H1 (cell line): Measurements from ENCODE around the gene CGREF1. TPM values are rescaled to one million over a fixed set of nuclear protein-coding genes. Genes with fewer than 3 reads are reported as not detected.

Experiments used
- CTCF ChIA-PET: fragments of 300-600 bp; sonication (Branson Sonifier 250); formaldehyde crosslinking; loops from one replicate; lab custom pipeline; 2021; ENCODE audit not compliant: partially characterized antibody; lab: Charles Lee
- POLR2A ChIA-PET: fragments of 300-600 bp; sonication (Branson Sonifier 250); formaldehyde crosslinking; loops from one replicate; lab custom pipeline; 2021; ENCODE audit warnings: inconsistent platforms; ENCODE audit not compliant: partially characterized antibody; lab: Charles Lee
- DNase-seq, 2 experiments: peaks; one replicate each; pipeline versions ENCODE4 v3.0.0 to v3.0.0-alpha.2; 2010 to 2022; ENCODE audit warnings: low spot score in 2 of 2, low read depth in 1 of 2, mixed read lengths in 1 of 2
- FAIRE-seq: peaks from 2 replicates; lab custom pipeline; 2011; peaks lifted over from hg19 to GRCh38; lab: Jason Lieb, UNC
- H2AFZ ChIP-seq: 2 replicates; pipeline ENCODE4 v1.8.1; 2012; ENCODE audit warnings: low read length, inconsistent platforms
- H2AK5ac ChIP-seq: 2 replicates; pipeline ENCODE4 v1.6.1; 2013; ENCODE audit warnings: low read depth, low read length
- H2BK120ac ChIP-seq: replicated peaks from 2 replicates; pipeline ENCODE3; 2013; ENCODE audit warnings: low read depth, low read length, inconsistent platforms
- H2BK12ac ChIP-seq: 2 replicates; pipeline ENCODE4 v1.6.1; 2013; ENCODE audit warnings: low read depth, low read length
- H2BK15ac ChIP-seq: 2 replicates; pipeline ENCODE4 v1.6.1; 2013; ENCODE audit warnings: low read length
- H2BK20ac ChIP-seq: 2 replicates; pipeline ENCODE4 v1.6.1; 2013; ENCODE audit warnings: low read length
- H2BK5ac ChIP-seq: 2 replicates; pipeline ENCODE4 v1.6.1; 2013; ENCODE audit warnings: low read depth, low read length
- H3K14ac ChIP-seq: 2 replicates; pipeline ENCODE4 v1.6.1; 2013; ENCODE audit warnings: inconsistent platforms; ENCODE audit not compliant: insufficient read length
- H3K18ac ChIP-seq: 2 replicates; pipeline ENCODE4 v1.6.1; 2013; ENCODE audit warnings: low read length; ENCODE audit errors: extremely low read depth
- H3K23ac ChIP-seq: 2 replicates; pipeline ENCODE4 v1.6.1; 2013; ENCODE audit warnings: inconsistent platforms; ENCODE audit not compliant: insufficient read length
- H3K23me2 ChIP-seq: 2 replicates; pipeline ENCODE4 v1.6.1; 2013; ENCODE audit warnings: low read depth, low read length
- H3K27ac ChIP-seq: 2 replicates; pipeline ENCODE4 v1.6.1; 2011; ENCODE audit warnings: low read depth, low read length, inconsistent platforms
- H3K27me3 ChIP-seq, 4 experiments: replicated peaks in 1 of 4; 1 replicate in 1 of 4; 2 replicates in 3 of 4; pipeline versions ENCODE4 v1.6.1 to v1.8.1; 2011 to 2013; ENCODE audit warnings: low read length in 3 of 4, mild to moderate bottlenecking in 3 of 4, inconsistent platforms in 2 of 4, mixed read lengths in 2 of 4, moderate library complexity in 1 of 4; ENCODE audit not compliant: control insufficient read depth in 3 of 4, insufficient read depth in 3 of 4; ENCODE audit errors: extremely low read depth in 1 of 4
- H3K36me3 ChIP-seq, 4 experiments: 2 replicates each; pipeline versions ENCODE4 v1.6.1 to v1.8.1; 2011 to 2013; ENCODE audit warnings: mild to moderate bottlenecking in 4 of 4, low read length in 3 of 4, moderate library complexity in 2 of 4, control low read depth in 1 of 4, inconsistent platforms in 1 of 4; ENCODE audit not compliant: insufficient read depth in 4 of 4, control insufficient read depth in 2 of 4
- H3K4ac ChIP-seq: replicated peaks from 2 replicates; pipeline ENCODE3; 2013; ENCODE audit warnings: low read length, low read depth, mixed read lengths, inconsistent platforms; ENCODE audit not compliant: insufficient read length
- H3K4me1 ChIP-seq, 4 experiments: replicated peaks in 1 of 4; 1 replicate in 1 of 4; 2 replicates in 3 of 4; pipeline versions ENCODE4 v1.6.1 to v1.8.1; 2011 to 2013; ENCODE audit warnings: low read length in 3 of 4, inconsistent platforms in 2 of 4, mixed read lengths in 1 of 4; ENCODE audit not compliant: insufficient read depth in 4 of 4, control insufficient read depth in 3 of 4
- H3K4me2 ChIP-seq, 2 experiments: 2 replicates each; pipeline versions ENCODE4 v1.6.1 to v1.8.1; 2011 to 2013; ENCODE audit warnings: low read depth in 2 of 2, low read length in 2 of 2, control low read depth in 1 of 2, inconsistent platforms in 1 of 2, mild to moderate bottlenecking in 1 of 2; ENCODE audit not compliant: insufficient read depth in 1 of 2
- H3K4me3 ChIP-seq, 4 experiments: fragments of 200-600, 300-600 bp in 1 of 4; sonication (generic), shearing (Covaris generic), sonication (Bioruptor Twin) in 1 of 4; 2 replicates each; pipeline versions ENCODE4 v1.5.1 to v1.8.1; 2011 to 2016; ENCODE audit warnings: low read length in 4 of 4, low read depth in 3 of 4, control low read depth in 2 of 4, inconsistent platforms in 2 of 4, mild to moderate bottlenecking in 2 of 4, mixed read lengths in 1 of 4, moderate library complexity in 1 of 4; ENCODE audit not compliant: insufficient read depth in 2 of 4; ENCODE audit errors: extremely low read depth in 1 of 4
- H3K56ac ChIP-seq: replicated peaks from 2 replicates; pipeline ENCODE3; 2013; ENCODE audit warnings: low read depth, mild to moderate bottlenecking, mixed read lengths, low read length, inconsistent platforms; ENCODE audit not compliant: insufficient read length
- H3K79me1 ChIP-seq: 2 replicates; pipeline ENCODE4 v1.6.1; 2013; ENCODE audit warnings: low read depth, low read length, control low read depth
- H3K79me2 ChIP-seq, 2 experiments: 2 replicates each; pipeline versions ENCODE4 v1.6.1 to v1.8.1; 2012 to 2013; ENCODE audit warnings: low read length in 2 of 2, mild to moderate bottlenecking in 2 of 2, inconsistent platforms in 1 of 2; ENCODE audit not compliant: insufficient read depth in 2 of 2, control insufficient read depth in 1 of 2
- H3K9ac ChIP-seq, 4 experiments: replicated peaks in 1 of 4; 1 replicate in 1 of 4; 2 replicates in 3 of 4; pipeline versions ENCODE4 v1.6.1 to v1.8.1; 2011 to 2013; ENCODE audit warnings: low read depth in 3 of 4, low read length in 3 of 4, control low read depth in 2 of 4, mild to moderate bottlenecking in 2 of 4, moderate library complexity in 2 of 4, inconsistent platforms in 1 of 4; ENCODE audit errors: extremely low read depth in 1 of 4
- H3K9me3 ChIP-seq, 2 experiments: 2 replicates each; pipeline versions ENCODE4 v1.6.1 to v1.8.1; 2012 to 2013; ENCODE audit warnings: mild to moderate bottlenecking in 2 of 2, moderate library complexity in 2 of 2, control low read depth in 1 of 2, inconsistent platforms in 1 of 2, low read depth in 1 of 2, low read length in 1 of 2, mixed read lengths in 1 of 2; ENCODE audit not compliant: insufficient read depth in 2 of 2
- H4K20me1 ChIP-seq, 2 experiments: replicated peaks in 1 of 2; 2 replicates each; pipeline versions ENCODE3 to v1.8.1; 2011 to 2013; ENCODE audit warnings: inconsistent platforms in 2 of 2, low read length in 2 of 2, mild to moderate bottlenecking in 1 of 2; ENCODE audit not compliant: insufficient read depth in 2 of 2, control insufficient read depth in 1 of 2
- H4K5ac ChIP-seq: 2 replicates; pipeline ENCODE4 v1.6.1; 2013; ENCODE audit warnings: low read length, low read depth, mixed read lengths, inconsistent platforms; ENCODE audit not compliant: insufficient read length
- H4K8ac ChIP-seq: 2 replicates; pipeline ENCODE4 v1.8.0; 2013; ENCODE audit warnings: mild to moderate bottlenecking, moderate library complexity, low read length, inconsistent platforms; ENCODE audit not compliant: insufficient read depth; ENCODE audit errors: extremely low read depth
- H4K91ac ChIP-seq: replicated peaks from 2 replicates; pipeline ENCODE3; 2013; ENCODE audit warnings: low read length, mixed read lengths, inconsistent platforms; ENCODE audit not compliant: insufficient read length
- ATF3 ChIP-seq: IDR thresholded peaks from 2 replicates; pipeline ENCODE4 v1.6.1; 2011; ENCODE audit warnings: low read depth, mild to moderate bottlenecking, low read length; ENCODE audit not compliant: insufficient read depth
- BRCA1 ChIP-seq: IDR thresholded peaks from 2 replicates; pipeline ENCODE4 v1.6.1; 2012; ENCODE audit warnings: low read depth, low read length, improper control_type of control experiment
- EZH2 ChIP-seq: fragments of 200-600 bp; sonication (generic); IDR thresholded peaks from 2 replicates; pipeline ENCODE4 v1.7.1; 2012; ENCODE audit warnings: low read depth, mild to moderate bottlenecking, moderate library complexity, low read length, inconsistent platforms; ENCODE audit not compliant: severe bottlenecking
- GABPA ChIP-seq: IDR thresholded peaks from 2 replicates; pipeline ENCODE4 v1.6.1; 2011; ENCODE audit warnings: mild to moderate bottlenecking, low read length, moderate library complexity, borderline replicate concordance; ENCODE audit not compliant: insufficient read depth
- HDAC6 ChIP-seq: IDR thresholded peaks from one replicate; pipeline ENCODE4 v1.7.1; 2012; ENCODE audit warnings: low read depth, mild to moderate bottlenecking, inconsistent platforms, low read length, moderate library complexity
- JUND ChIP-seq: IDR thresholded peaks from 2 replicates; pipeline ENCODE4 v1.6.1; 2011; ENCODE audit warnings: mild to moderate bottlenecking, improper control_type of control experiment, low read length
- NRF1 ChIP-seq: IDR thresholded peaks from 2 replicates; pipeline ENCODE4 v1.6.1; 2011; ENCODE audit warnings: mild to moderate bottlenecking, low read depth, low read length, improper control_type of control experiment
- POU5F1 ChIP-seq: IDR thresholded peaks from 2 replicates; pipeline ENCODE4 v1.6.1; 2011; ENCODE audit warnings: low read depth, mild to moderate bottlenecking, low read length, moderate library complexity
- RNF2 ChIP-seq: fragments of 200-900, 300-1000 bp; sonication (generic); IDR thresholded peaks from 2 replicates; pipeline ENCODE4 v1.7.1; 2016; ENCODE audit warnings: borderline replicate concordance, low read depth, mild to moderate bottlenecking, antibody characterized with exemption, low read length; ENCODE audit not compliant: poor library complexity, severe bottlenecking; ENCODE audit errors: missing control alignments
- SIN3A ChIP-seq, 2 experiments: IDR thresholded peaks in 1 of 2; conservative IDR thresholded peaks in 1 of 2; 2 replicates each; pipeline ENCODE4 v1.6.1; 2011 to 2012; ENCODE audit warnings: low read length in 2 of 2, improper control_type of control experiment in 1 of 2, low read depth in 1 of 2, mild to moderate bottlenecking in 1 of 2
- USF2 ChIP-seq: IDR thresholded peaks from 2 replicates; pipeline ENCODE4 v1.6.1; 2011; ENCODE audit warnings: low read length, improper control_type of control experiment
- WGBS, 2 experiments: shearing (Covaris generic) in 1 of 2; methylation state at CpG; one replicate each; pipeline versions ENCODE4 v1.1.6 to v1.1.7; 2013 to 2015; ENCODE audit warnings: low lambda C conversion rate in 2 of 2, mixed read lengths in 2 of 2, inconsistent platforms in 1 of 2, low coverage in 1 of 2, missing lambda C conversion rate in 1 of 2; ENCODE audit not compliant: insufficient replicate concordance in 2 of 2, insufficient coverage in 1 of 2, insufficient read length in 1 of 2; ENCODE audit errors: extremely low coverage in 1 of 2, missing lambda C conversion rate in 1 of 2; 5-methylcytosine and 5-hydroxymethylcytosine counted together
- polyA plus RNA-seq, 7 experiments: library from polyadenylated mRNA; depleted of rRNA in 3 of 7; stranded (reverse) in 5 of 7; unstranded in 2 of 7; fragments of >200 nt in 5 of 7; fragments of 200-250 nt in 2 of 7; gene quantifications; 1 replicate in 5 of 7; 2 replicates in 1 of 7; 4 replicates in 1 of 7; pipeline versions ENCODE4 v1.2.1 to v1.2.3, GENCODE V29; 2011 to 2013; ENCODE audit warnings: missing spikeins in 2 of 7, mixed read lengths in 2 of 7
- total RNA-seq: library from RNA; stranded (reverse); fragmentation: NEBNext Ultra II Directional; extraction: Animal tissue kit (Norgen Biotek cat#: 25700); gene quantifications from 2 replicates; pipeline ENCODE4 v1.2.1, GENCODE V29; 2021

Gene CGREF1
- total and polyA plus RNA-seq, 2 of the 8 experiments (the other 6 are each of a cell fraction or from before 2014, with no cell fraction given), result 2.5 to 3.4 TPM

GRCh38 chr2:27126252-27126710, 7.4 kb upstream of the CGREF1 start:
- H3K4me3 ChIP-seq, result no peak overlapping the region
- H3K18ac ChIP-seq, result no peak overlapping the region
- no peak overlapping the region for H3K23ac ChIP-seq
- H3K79me1 ChIP-seq, result no peaks in the 10 kb centered on the region
- no peak overlapping the region for H3K27ac ChIP-seq
- H2BK120ac ChIP-seq, result no peak overlapping the region
- no peak overlapping the region for H3K4ac ChIP-seq
- no peak overlapping the region for H3K9ac ChIP-seq
- no peak overlapping the region for H2BK5ac ChIP-seq
- no peak overlapping the region for H4K8ac ChIP-seq
- H3K4me1 ChIP-seq, result peaks cover 0 to 9% (median 5%) of the 10 kb centered on the region in 4 experiments; a peak in 6 of 7 replicates
- POLR2A ChIA-PET, result interaction anchor here (0.6 to 1.6 kb wide), 9 partner anchors 8 to 131 kb away, joined by 3 to 5 read pairs (median 3); partner anchors contain the start of gene PREB
- H3K14ac ChIP-seq, result no peak overlapping the region
- DNase-seq (no peak), FAIRE-seq (no peak)
- H3K27me3 ChIP-seq, result peaks cover under 1 to 25% (median 18%) of the 10 kb centered on the region in 4 experiments
- no peak overlapping the region for H2AK5ac ChIP-seq
- H4K5ac ChIP-seq, result no peak overlapping the region
- 52% methylated on average over 5 of the region's 5 CpGs; no CpG with 5 or more reads in 1 of the 2 experiments for WGBS, 2 experiments
- CTCF ChIA-PET, result interaction anchor here (0.9 to 3.8 kb wide), 6 partner anchors 7 to 65 kb away, joined by 3 to 38 read pairs (median 4); partner anchors contain the start of gene PREB
- no peak overlapping the region; the same call in 1 of the 2 replicates for H2BK12ac ChIP-seq
- H4K20me1 ChIP-seq, result peaks cover 2 to 3% of the 10 kb centered on the region in 2 experiments
- H3K36me3 ChIP-seq, result peaks cover 2 to 16% (median 10%) of the 10 kb centered on the region in 4 experiments; a peak in 6 of 8 replicates
- peaks cover 5% of the 10 kb centered on the region for H3K23me2 ChIP-seq
- no peak overlapping the region for H3K4me2 ChIP-seq
- no peaks in the 10 kb centered on the region for H3K9me3 ChIP-seq
- H3K56ac ChIP-seq, result no peak overlapping the region
- H3K79me2 ChIP-seq, result no peaks in the 10 kb centered on the region
- no peak overlapping the region for H2BK15ac ChIP-seq
- H2BK20ac ChIP-seq, result no peak overlapping the region
- no peak overlapping the region for H2AFZ ChIP-seq
- H4K91ac ChIP-seq, result no peak overlapping the region
- TF ChIP-seq EZH2 (no peak), GABPA (no peak), USF2 (no peak), NRF1 (no peak), JUND (no peak), SIN3A (conservative IDR thresholded peaks at IDR 0.05 in 1 of 2, IDR thresholded peaks at IDR 0.05 in 1 of 2; ENCODE audit: low read depth in 1 of 2, low read length in 2 of 2) (no peak), HDAC6 (no peak), RNF2 (no peak), ATF3 (no peak), BRCA1 (no peak), POU5F1 (no peak)
